ENCODE results near the gene CNTNAP5. TPM values are rescaled to one million over a fixed set of nuclear protein-coding genes. Genes with fewer than 3 reads are reported as not detected.

Gene CNTNAP5
- total RNA-seq, 2 donors from 2014 or later: not detected

DNA sequence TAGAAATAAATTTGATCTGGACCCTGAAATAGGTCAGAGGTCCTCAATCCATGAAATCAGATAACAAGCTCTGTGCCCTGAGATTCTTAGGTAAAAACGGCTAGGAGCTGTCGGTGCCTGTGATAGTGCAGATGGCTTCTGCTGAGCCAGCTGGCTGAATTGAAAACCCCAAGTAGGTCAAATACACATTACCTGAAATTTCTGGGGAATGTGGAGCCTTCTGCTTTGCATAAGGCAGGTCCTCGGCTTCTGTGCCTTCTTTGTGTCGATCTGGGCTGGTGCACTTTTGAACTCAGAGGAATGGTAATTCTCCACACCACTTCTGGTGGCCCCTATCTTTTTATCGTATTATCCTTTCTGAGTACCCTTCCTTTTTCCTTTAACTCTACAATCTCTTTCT, 66.6 kb downstream of the CNTNAP5 start:
- Mint-ChIP-seq H3K4me1 (no peaks in the 10 kb centered on the region), H3K9me3 (peaks cover 11% of the 10 kb centered on the region), H3K27ac (no peak overlapping the region), H3K36me3 (ENCODE audit: low read depth) (no peaks in the 10 kb centered on the region), H3K27me3 (no peaks in the 10 kb centered on the region), H3K4me3 (no peak overlapping the region)
- no peak for ATAC-seq (replicated peaks)

DNA sequence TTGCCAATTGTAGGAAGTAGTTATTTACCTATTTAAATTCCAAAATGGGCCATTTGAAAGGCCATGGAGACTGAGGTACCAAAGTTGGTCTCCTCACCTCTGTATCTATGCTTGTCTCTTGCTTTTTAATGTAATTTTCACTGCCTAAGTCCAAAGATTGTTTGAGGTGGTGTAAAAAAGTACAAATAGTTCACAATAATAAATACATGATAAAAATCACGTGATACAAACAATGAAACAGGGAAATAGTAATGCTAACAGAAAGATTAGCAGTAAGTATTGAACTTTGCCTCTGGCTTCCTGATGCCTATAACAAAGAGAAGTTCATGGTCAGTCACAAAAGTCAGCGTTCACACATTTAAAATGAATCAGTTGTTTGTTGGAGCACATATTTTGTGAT, 67.6 kb downstream of the CNTNAP5 start:
- Mint-ChIP-seq H3K27me3 (no peaks in the 10 kb centered on the region), H3K27ac (no peak overlapping the region)

DNA sequence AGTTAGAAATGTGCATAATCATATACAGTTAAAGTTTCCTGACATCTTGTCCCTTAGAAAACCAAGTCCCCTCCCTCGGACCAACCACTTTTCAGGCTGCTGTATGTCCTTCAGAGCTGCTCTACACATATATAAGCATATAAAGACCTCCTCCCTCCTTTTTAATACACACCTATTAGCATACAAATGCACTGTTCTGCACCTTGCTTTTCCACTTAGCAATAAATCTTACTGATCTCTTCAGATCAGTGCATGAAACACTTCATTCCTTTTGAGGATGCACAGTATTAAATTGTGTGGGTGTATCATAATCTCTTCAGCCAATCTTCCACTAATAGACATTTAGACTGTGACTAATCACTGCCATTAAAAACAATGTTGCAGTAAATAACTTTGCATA, 79.8 kb downstream of the CNTNAP5 start:
- peaks cover 11% of the 10 kb centered on the region for H3K9me3 Mint-ChIP-seq
- H3K27ac Mint-ChIP-seq: no peak overlapping the region
- H3K4me1 Mint-ChIP-seq: no peaks in the 10 kb centered on the region
- ATAC-seq (replicated peaks): no peak
- H3K27me3 Mint-ChIP-seq: no peaks in the 10 kb centered on the region
- no peak overlapping the region for H3K4me3 Mint-ChIP-seq
- no peaks in the 10 kb centered on the region for H3K36me3 Mint-ChIP-seq (ENCODE audit: low read depth)

More for the DNA sequence above, 67.6 kb downstream of the CNTNAP5 start:
- Mint-ChIP-seq H3K36me3 (ENCODE audit: low read depth) (no peaks in the 10 kb centered on the region), H3K4me1 (no peaks in the 10 kb centered on the region), H3K4me3 (no peak overlapping the region), H3K9me3 (peaks cover 11% of the 10 kb centered on the region)
- no peak for ATAC-seq (replicated peaks)

DNA sequence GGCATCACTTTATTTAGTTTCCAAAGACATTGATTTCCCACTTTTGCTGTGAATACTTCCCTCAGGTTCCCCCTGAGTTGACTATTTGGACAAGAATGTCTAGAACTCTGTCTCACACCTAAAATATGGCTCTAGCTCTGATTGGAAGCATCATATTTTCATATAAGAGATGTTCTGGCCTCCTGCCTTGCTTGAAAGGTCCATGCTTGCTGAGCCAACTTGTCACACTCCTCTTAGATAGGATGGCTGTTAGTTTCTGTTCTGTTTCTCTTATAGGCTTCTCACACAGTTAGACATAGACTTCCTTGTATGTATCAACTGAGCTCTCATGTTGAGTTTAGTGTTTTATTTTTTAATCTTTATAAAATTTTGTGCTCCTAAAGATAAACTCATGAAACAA, 87.1 kb downstream of the CNTNAP5 start:
- Mint-ChIP-seq H3K4me1 (no peaks in the 10 kb centered on the region), H3K36me3 (ENCODE audit: low read depth) (no peaks in the 10 kb centered on the region), H3K27me3 (no peaks in the 10 kb centered on the region), H3K9me3 (peaks cover 3% of the 10 kb centered on the region), H3K4me3 (no peak overlapping the region), H3K27ac (no peak overlapping the region)
- ATAC-seq (replicated peaks): no peak

DNA sequence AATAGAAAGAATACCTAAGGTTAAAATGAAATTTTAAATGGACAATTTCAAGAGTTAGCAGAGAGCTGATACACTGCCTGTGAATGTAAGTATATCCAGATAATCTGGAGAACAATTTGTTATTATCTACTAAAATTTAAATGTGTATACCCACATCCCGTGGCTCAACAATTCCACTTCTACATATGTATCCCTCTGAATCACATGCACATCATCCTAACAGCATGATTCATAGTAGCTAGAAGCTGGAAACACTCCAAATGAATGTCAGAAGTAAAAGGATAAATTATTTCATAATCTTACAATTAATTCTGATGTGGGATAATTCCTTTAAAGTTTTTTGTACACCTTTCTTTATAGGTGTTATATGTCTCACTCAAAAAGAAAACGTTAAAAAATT, 87.9 kb downstream of the CNTNAP5 start:
- H3K9me3 Mint-ChIP-seq: peaks cover 3% of the 10 kb centered on the region
- H3K36me3 Mint-ChIP-seq (ENCODE audit: low read depth): no peaks in the 10 kb centered on the region
- no peak overlapping the region for H3K27ac Mint-ChIP-seq
- H3K4me3 Mint-ChIP-seq: no peak overlapping the region
- no peak for ATAC-seq (replicated peaks)
- no peaks in the 10 kb centered on the region for H3K4me1 Mint-ChIP-seq
- H3K27me3 Mint-ChIP-seq: no peaks in the 10 kb centered on the region

DNA sequence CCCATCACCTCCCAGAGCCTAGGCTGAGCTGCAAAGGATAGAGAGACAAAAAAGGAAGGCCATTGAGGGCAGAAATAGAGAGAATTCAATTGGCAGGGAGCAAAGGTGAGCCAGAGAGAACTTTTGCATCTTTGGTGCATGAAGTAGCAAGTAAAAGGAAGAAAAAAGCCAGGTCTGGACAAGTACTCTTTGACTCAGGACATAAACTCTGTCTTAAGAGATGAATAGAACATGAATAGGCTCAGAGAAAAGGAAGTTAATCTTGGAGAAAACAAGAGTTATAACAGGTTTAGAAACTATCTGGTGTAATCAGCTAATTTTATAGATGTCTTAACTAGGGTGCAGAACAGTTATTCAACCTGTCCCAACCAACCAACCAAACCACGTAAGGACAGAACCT, 95.2 kb downstream of the CNTNAP5 start:
- peaks cover 16% of the 10 kb centered on the region for H3K9me3 Mint-ChIP-seq
- no peak overlapping the region for H3K27ac Mint-ChIP-seq
- H3K4me3 Mint-ChIP-seq: no peak overlapping the region
- no peaks in the 10 kb centered on the region for H3K36me3 Mint-ChIP-seq (ENCODE audit: low read depth)
- ATAC-seq (replicated peaks): no peak
- no peaks in the 10 kb centered on the region for H3K4me1 Mint-ChIP-seq
- H3K27me3 Mint-ChIP-seq: no peaks in the 10 kb centered on the region

DNA sequence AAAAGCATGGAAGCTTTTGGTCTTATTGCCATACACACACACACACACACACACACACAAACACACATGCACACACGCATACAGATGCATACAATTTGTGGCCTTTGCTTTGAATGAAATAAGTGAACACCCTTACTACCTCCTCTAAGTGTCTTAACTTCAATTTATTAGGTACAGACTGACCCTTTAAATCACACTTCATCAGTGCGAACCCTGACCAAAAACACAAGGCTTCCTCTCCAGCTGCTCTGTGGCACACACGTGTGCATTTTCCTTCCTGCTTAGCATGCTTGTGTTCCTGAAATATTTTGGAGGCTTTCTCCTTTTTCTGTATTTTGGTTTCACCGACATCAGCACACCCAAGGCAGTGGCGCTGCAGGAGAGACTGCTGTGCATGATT, 96.0 kb downstream of the CNTNAP5 start:
- no peak for ATAC-seq (replicated peaks)
- no peak overlapping the region for H3K4me3 Mint-ChIP-seq
- no peak overlapping the region for H3K27ac Mint-ChIP-seq
- no peaks in the 10 kb centered on the region for H3K36me3 Mint-ChIP-seq (ENCODE audit: low read depth)
- no peaks in the 10 kb centered on the region for H3K4me1 Mint-ChIP-seq
- H3K27me3 Mint-ChIP-seq: no peaks in the 10 kb centered on the region
- H3K9me3 Mint-ChIP-seq: peaks cover 22% of the 10 kb centered on the region

DNA sequence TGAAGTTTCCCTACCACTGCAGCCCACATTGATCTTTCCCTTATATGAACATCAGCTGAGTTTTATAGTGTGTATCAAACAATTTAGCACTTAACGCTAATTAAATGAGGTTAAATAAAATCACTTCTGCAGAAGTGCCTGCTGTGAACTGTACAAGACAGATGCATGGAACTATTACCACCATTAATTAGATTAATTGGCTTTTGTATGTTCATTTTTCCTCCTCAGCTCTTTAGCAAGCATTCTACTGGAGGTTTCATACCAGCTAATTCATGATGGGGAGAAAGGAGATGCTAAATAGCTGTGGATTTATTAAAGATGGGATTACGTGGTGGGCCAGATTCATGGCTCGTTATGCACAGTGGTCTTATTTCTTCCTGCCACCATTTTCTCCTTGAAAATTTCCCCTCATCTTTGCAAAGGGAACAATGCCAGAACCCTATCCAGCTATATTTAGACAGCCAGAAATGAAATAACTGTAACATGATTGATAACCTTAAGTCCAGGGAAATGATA, 96.7 kb downstream of the CNTNAP5 start:
- ATAC-seq (replicated peaks): no peak
- Mint-ChIP-seq H3K27me3 (no peaks in the 10 kb centered on the region), H3K36me3 (ENCODE audit: low read depth) (no peaks in the 10 kb centered on the region), H3K4me1 (no peaks in the 10 kb centered on the region), H3K4me3 (no peak overlapping the region), H3K9me3 (peaks cover 22% of the 10 kb centered on the region), H3K27ac (no peak overlapping the region)

DNA sequence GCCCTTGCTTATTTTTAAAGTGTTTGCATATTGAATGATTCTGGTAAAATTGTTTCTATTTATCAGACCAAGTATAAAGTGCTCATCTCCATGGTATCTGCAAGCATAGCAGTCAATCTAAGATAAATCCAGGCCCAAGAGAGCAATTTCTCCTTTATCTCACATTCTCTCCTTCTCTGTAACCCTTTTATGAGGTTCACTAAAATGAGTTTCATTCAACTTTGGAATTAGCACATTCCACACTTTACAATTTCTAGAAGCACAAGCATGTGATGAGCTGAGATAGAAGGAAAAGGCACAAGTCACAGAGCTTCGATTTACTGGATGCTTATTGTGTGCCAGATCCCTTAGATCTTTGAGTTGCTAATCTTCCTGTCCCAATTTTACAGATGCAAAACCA, 97.3 kb downstream of the CNTNAP5 start:
- H3K27ac Mint-ChIP-seq: no peak overlapping the region
- no peaks in the 10 kb centered on the region for H3K4me1 Mint-ChIP-seq
- ATAC-seq (replicated peaks): no peak
- H3K9me3 Mint-ChIP-seq: peaks cover 24% of the 10 kb centered on the region
- no peak overlapping the region for H3K4me3 Mint-ChIP-seq
- no peaks in the 10 kb centered on the region for H3K36me3 Mint-ChIP-seq (ENCODE audit: low read depth)
- no peaks in the 10 kb centered on the region for H3K27me3 Mint-ChIP-seq

DNA sequence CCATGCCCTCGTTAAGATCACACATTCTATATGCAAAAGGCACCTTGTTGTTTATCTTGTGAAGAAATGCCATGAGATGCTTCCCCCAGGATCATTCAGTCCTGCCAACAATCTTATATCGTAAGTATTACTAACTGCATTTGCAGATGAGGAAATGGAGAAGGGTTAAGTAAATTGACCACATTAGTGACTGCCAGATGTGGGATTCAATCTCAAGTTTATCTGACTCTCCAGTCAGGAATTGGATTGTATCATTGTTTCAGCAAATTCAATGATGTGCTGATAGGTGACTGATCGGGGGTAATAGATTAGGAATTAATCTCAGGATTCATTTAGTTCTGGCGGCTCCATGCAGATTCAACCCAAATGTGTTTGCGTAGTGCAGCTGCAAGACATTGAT, 106.2 kb downstream of the CNTNAP5 start:
- no peak for ATAC-seq (replicated peaks)
- H3K4me3 Mint-ChIP-seq: no peak overlapping the region
- no peaks in the 10 kb centered on the region for H3K4me1 Mint-ChIP-seq
- H3K27me3 Mint-ChIP-seq: no peaks in the 10 kb centered on the region
- H3K27ac Mint-ChIP-seq: no peak overlapping the region
- no peaks in the 10 kb centered on the region for H3K36me3 Mint-ChIP-seq (ENCODE audit: low read depth)
- peaks cover 6% of the 10 kb centered on the region for H3K9me3 Mint-ChIP-seq

DNA sequence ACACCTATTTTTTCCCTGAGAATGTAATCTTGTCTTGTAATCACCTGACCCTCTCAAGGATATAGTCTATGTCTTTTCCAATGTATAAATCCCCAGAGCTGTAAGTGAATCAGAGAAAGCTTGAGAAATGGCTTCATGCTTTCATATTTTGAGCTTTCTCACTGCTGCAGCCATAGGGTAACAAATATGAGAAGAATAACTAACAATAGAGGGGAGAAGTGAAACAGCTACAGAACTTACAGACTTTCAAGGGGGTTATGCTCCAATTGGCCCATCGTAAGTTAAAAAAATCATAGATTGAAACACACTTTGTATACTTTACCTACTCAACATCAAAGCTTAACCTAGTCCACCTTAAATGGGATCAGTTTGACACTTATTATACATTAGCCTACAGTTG, 111.0 kb downstream of the CNTNAP5 start:
- H3K27ac Mint-ChIP-seq: no peak overlapping the region
- no peak for ATAC-seq (replicated peaks)
- no peak overlapping the region for H3K4me3 Mint-ChIP-seq
- H3K4me1 Mint-ChIP-seq: no peaks in the 10 kb centered on the region
- no peaks in the 10 kb centered on the region for H3K27me3 Mint-ChIP-seq
- H3K36me3 Mint-ChIP-seq (ENCODE audit: low read depth): no peaks in the 10 kb centered on the region
- peaks cover 10% of the 10 kb centered on the region for H3K9me3 Mint-ChIP-seq

DNA sequence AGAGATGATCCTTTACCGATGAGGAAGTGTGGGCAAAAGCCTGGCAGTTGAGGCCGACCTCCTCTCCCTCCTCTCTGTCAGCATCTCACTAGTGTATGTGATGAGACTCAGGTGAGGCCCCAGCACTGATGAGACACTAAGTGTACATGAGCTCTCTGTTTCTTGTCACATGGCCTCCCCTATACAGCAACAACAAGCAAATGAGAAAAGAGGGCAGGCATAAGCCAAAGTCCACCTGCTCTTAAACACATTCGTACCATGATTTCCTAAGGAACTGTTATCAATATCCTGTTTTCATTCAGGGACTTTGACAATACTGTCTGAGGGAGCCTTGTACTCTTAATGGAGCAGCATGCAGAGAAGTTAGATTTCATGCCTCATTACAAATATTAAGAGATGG, 113.0 kb downstream of the CNTNAP5 start:
- Mint-ChIP-seq H3K36me3 (ENCODE audit: low read depth) (no peaks in the 10 kb centered on the region), H3K4me1 (no peaks in the 10 kb centered on the region), H3K27me3 (no peaks in the 10 kb centered on the region), H3K27ac (no peak overlapping the region), H3K4me3 (no peak overlapping the region), H3K9me3 (peaks cover 10% of the 10 kb centered on the region)
- ATAC-seq (replicated peaks): no peak

DNA sequence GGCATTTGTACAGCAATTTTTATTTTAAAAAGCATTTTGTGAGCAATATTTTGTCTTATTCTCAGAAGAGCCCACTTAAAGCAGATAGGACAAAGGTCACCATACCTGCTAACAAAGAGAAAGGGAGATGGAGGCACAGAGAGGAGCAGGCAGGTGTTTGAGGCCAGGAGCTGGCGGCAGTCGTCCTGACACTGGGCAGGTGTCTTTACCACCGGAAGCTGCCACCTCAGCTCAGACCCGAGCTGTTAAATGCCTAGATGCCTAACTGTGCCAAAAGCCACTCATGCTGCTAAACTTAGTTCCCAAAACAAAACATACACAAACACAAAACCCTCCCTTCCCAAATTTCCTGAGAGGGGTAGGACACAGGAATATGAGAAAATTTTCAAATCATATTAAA, 120.9 kb downstream of the CNTNAP5 start:
- no peak for ATAC-seq (replicated peaks)
- no peaks in the 10 kb centered on the region for H3K4me1 Mint-ChIP-seq
- no peaks in the 10 kb centered on the region for H3K36me3 Mint-ChIP-seq (ENCODE audit: low read depth)
- no peak overlapping the region for H3K4me3 Mint-ChIP-seq
- peaks cover 7% of the 10 kb centered on the region for H3K9me3 Mint-ChIP-seq
- no peak overlapping the region for H3K27ac Mint-ChIP-seq
- no peaks in the 10 kb centered on the region for H3K27me3 Mint-ChIP-seq

DNA sequence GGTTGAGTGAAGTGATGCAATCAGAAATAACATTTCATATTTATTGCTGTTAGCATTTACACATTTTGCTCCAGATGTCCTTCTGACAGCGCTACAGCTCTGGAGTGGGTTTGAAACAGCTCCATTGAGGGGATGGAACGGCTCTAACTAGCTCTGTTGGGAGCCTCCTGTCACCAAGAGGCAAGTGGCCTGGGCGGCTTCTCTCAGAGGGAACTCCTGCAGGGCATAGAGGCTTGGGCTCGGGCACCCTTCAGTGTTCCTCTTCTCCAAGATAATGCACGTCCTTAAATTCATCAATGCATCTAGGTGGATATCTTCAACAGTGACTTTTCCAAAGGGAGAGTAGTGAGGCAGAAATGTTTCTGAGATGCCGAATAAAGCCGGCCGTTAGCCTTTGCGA, 122.5 kb downstream of the CNTNAP5 start:
- H3K9me3 Mint-ChIP-seq: peaks cover 17% of the 10 kb centered on the region
- no peaks in the 10 kb centered on the region for H3K36me3 Mint-ChIP-seq (ENCODE audit: low read depth)
- H3K4me3 Mint-ChIP-seq: no peak overlapping the region
- no peak for ATAC-seq (replicated peaks)
- H3K27me3 Mint-ChIP-seq: no peaks in the 10 kb centered on the region
- no peaks in the 10 kb centered on the region for H3K4me1 Mint-ChIP-seq
- H3K27ac Mint-ChIP-seq: no peak overlapping the region

DNA sequence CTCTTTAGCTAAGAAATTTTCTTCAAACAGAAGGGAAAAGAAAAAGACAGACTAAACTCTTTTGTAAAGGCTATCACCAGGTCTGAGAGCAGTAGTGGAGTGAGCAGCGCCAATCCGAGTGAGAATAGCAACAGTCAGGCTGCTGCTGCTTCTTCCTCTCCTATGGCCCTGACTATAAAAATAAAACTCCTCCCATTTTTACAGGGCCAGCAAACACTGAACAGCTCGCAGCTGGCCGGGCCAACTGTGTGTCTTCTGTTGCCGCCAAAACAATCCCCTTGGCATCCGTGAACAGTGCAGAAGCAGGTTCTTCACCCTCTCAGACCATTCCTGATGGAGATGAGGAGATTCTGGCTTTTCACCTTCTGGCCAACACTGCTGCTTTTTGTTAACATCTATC, 124.5 kb downstream of the CNTNAP5 start:
- ATAC-seq (replicated peaks): no peak

DNA sequence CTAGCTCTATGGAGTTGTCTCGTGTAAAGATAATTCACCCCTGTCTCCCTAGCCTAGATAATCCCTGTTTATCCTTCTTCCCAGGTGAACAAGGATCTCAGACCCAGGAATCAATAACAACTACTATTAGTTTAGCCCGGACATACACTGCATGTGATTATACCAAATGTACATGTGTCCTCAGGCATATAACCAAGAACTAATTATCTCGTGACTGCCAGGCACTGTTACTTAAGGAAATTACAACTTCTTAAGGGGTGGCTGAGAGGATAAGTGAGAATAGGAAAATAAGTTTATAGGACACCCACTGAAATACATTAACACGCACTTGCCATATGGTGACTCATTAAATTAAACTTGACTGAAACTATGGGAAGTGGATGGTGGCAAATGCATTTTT, 126.6 kb downstream of the CNTNAP5 start:
- Mint-ChIP-seq H3K27ac (no peak overlapping the region), H3K27me3 (no peaks in the 10 kb centered on the region), H3K4me3 (no peak overlapping the region), H3K9me3 (peaks cover 25% of the 10 kb centered on the region), H3K36me3 (ENCODE audit: low read depth) (no peaks in the 10 kb centered on the region), H3K4me1 (no peaks in the 10 kb centered on the region)
- no peak for ATAC-seq (replicated peaks)

More for the DNA sequence above, 124.5 kb downstream of the CNTNAP5 start:
- Mint-ChIP-seq H3K9me3 (peaks cover 22% of the 10 kb centered on the region), H3K36me3 (ENCODE audit: low read depth) (no peaks in the 10 kb centered on the region), H3K4me1 (no peaks in the 10 kb centered on the region), H3K27me3 (no peaks in the 10 kb centered on the region), H3K4me3 (no peak overlapping the region), H3K27ac (no peak overlapping the region)

Measured in activated T-helper 17 cell treated with anti-CD3 and anti-CD28 coated beads, Interleukin-2, amount 50 U/mL, for 72 hours (primary cell).